Measurements from ENCODE around the gene CNTNAP5. TPM values are rescaled to one million over a fixed set of nuclear protein-coding genes. Genes with fewer than 3 reads are reported as not detected.

Gene CNTNAP5
- total and polyA plus RNA-seq, 2 of the 4 experiments (the other 2 are of a cell fraction), result not detected

DNA sequence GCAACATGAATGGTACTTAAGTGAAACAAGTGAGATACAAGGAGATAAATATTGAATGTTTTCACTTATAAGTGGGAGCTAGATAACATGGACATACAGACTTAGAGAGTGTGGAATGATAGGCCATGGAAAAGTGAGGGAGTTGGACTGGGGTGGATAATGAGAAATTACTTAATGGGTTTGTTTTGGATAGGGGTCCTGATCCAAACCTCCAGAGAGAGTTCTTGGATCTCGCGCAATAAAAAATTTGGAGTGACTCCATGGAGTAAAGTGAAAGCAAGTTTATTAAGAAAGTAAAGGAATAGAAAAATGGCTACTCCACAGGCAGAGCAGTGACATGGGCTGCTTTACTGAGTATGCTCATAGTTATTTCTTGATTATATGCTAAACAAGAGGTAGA, 508.9 kb downstream of the CNTNAP5 start:
- H3K36me3 ChIP-seq (ENCODE audit: control insufficient read depth, insufficient read depth, low read length), result no peaks in the 10 kb centered on the region
- no peaks in the 10 kb centered on the region for H3K9me1 ChIP-seq (ENCODE audit: insufficient read depth, low read length)
- H3K9ac ChIP-seq (ENCODE audit: low read depth, low read length), result no peak overlapping the region
- H3K79me1 ChIP-seq (ENCODE audit: low read depth in 1 of 2, low read length in 2 of 2), result no peaks in the 10 kb centered on the region
- H3K9me3 ChIP-seq (ENCODE audit: control insufficient read depth, insufficient read depth, low read length), result peaks cover 2% of the 10 kb centered on the region; the same call in 1 of the 2 replicates
- ATAC-seq (ENCODE audit: low read depth) (no peak), DNase-seq (no peak)
- no peak overlapping the region for H4K8ac ChIP-seq (ENCODE audit: low read depth in 2 of 2, low read length in 2 of 2)
- no peak overlapping the region for H2BK15ac ChIP-seq (ENCODE audit: low read depth, low read length)
- H3K27me3 ChIP-seq (ENCODE audit: control insufficient read depth, insufficient read depth, low read length), result no peaks in the 10 kb centered on the region
- H3K4me1 ChIP-seq (ENCODE audit: control insufficient read depth, insufficient read depth, low read length), result no peaks in the 10 kb centered on the region
- no peak overlapping the region for H4K5ac ChIP-seq (ENCODE audit: low read depth, low read length)
- no peak overlapping the region for H2BK120ac ChIP-seq (ENCODE audit: low read depth, low read length)
- no peak overlapping the region for H2BK5ac ChIP-seq (ENCODE audit: low read depth, low read length, poor library complexity, severe bottlenecking)
- dilution Hi-C loops (cut with HindIII; ENCODE audit: low sequenced_read_pairs, unreplicated experiment), result no loop called here
- POLR2A ChIA-PET (ENCODE audit: unreplicated experiment), result no interaction called here
- no peak overlapping the region for H3K4me3 ChIP-seq (ENCODE audit: insufficient read depth, low read depth, low read length)
- H2BK20ac ChIP-seq (ENCODE audit: low read depth, low read length), result no peak overlapping the region
- H2AK9ac ChIP-seq (replicated peaks; ENCODE audit: low read depth, low read length, poor library complexity), result no peak overlapping the region
- no peak overlapping the region for H3K14ac ChIP-seq (replicated peaks; ENCODE audit: low read depth, low read length)
- H3K27ac ChIP-seq (ENCODE audit: insufficient read depth, low read length), result no peak overlapping the region
- CTCF ChIA-PET, result interaction anchor here (0.5 kb wide), 1 partner anchor 121 kb away, joined by 3 read pairs; no protein-coding TSS in a partner anchor
- no CpG with 5 or more reads among the region's 2 CpGs for WGBS, 2 experiments (ENCODE audit: extremely low coverage in 2 of 2, insufficient read length in 1 of 2)
- no TSS peak for BruUV-seq (replicated peaks)
- intact Hi-C loops (cut with micrococcal nuclease), result no loop called here
- in situ Hi-C loops (cut with MboI; ENCODE audit: low sequenced_read_pairs), result no loop called here
- no peak overlapping the region for H3K23ac ChIP-seq (ENCODE audit: low read depth, low read length)
- no peaks in the 10 kb centered on the region for H4K20me1 ChIP-seq (ENCODE audit: insufficient read depth, low read length)
- H3K18ac ChIP-seq (ENCODE audit: low read depth, low read length), result no peak overlapping the region
- no peak overlapping the region for H3K4me2 ChIP-seq (ENCODE audit: low read depth, low read length)
- no peak overlapping the region for H3K56ac ChIP-seq (ENCODE audit: extremely low read depth, insufficient read depth, low read length)
- no peak overlapping the region for H4K91ac ChIP-seq (ENCODE audit: insufficient read depth, low read depth, low read length)
- H2AK5ac ChIP-seq (ENCODE audit: low read depth, low read length), result no peak overlapping the region
- no peak overlapping the region for H3K4ac ChIP-seq (ENCODE audit: low read depth, low read length)
- TF ChIP-seq RCOR1 (IDR thresholded peaks at IDR 0.05; ENCODE audit: insufficient replicate concordance, low read length), result no peak
- TF ChIP-seq, protein P1, sequence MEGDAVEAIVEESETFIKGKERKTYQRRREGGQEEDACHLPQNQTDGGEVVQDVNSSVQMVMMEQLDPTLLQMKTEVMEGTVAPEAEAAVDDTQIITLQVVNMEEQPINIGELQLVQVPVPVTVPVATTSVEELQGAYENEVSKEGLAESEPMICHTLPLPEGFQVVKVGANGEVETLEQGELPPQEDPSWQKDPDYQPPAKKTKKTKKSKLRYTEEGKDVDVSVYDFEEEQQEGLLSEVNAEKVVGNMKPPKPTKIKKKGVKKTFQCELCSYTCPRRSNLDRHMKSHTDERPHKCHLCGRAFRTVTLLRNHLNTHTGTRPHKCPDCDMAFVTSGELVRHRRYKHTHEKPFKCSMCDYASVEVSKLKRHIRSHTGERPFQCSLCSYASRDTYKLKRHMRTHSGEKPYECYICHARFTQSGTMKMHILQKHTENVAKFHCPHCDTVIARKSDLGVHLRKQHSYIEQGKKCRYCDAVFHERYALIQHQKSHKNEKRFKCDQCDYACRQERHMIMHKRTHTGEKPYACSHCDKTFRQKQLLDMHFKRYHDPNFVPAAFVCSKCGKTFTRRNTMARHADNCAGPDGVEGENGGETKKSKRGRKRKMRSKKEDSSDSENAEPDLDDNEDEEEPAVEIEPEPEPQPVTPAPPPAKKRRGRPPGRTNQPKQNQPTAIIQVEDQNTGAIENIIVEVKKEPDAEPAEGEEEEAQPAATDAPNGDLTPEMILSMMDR (conservative IDR thresholded peaks at IDR 0.05; ENCODE audit: low read depth, low read length), result no peak
- no peak for TF ChIP-seq NFE2L2 (IDR thresholded peaks at IDR 0.05; ENCODE audit: low read depth, low read length)
- no peak for TF ChIP-seq FOS (IDR thresholded peaks at IDR 0.05; ENCODE audit: low read depth, low read length)
- TF ChIP-seq, protein P2, sequence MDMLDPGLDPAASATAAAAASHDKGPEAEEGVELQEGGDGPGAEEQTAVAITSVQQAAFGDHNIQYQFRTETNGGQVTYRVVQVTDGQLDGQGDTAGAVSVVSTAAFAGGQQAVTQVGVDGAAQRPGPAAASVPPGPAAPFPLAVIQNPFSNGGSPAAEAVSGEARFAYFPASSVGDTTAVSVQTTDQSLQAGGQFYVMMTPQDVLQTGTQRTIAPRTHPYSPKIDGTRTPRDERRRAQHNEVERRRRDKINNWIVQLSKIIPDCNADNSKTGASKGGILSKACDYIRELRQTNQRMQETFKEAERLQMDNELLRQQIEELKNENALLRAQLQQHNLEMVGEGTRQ (IDR thresholded peaks at IDR 0.05; ENCODE audit: low read depth, low read length), result no peak
- TF ChIP-seq, protein P3, sequence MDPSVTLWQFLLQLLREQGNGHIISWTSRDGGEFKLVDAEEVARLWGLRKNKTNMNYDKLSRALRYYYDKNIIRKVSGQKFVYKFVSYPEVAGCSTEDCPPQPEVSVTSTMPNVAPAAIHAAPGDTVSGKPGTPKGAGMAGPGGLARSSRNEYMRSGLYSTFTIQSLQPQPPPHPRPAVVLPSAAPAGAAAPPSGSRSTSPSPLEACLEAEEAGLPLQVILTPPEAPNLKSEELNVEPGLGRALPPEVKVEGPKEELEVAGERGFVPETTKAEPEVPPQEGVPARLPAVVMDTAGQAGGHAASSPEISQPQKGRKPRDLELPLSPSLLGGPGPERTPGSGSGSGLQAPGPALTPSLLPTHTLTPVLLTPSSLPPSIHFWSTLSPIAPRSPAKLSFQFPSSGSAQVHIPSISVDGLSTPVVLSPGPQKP (IDR thresholded peaks at IDR 0.05; ENCODE audit: borderline replicate concordance, low read depth, low read length), result no peak
- TF ChIP-seq MAFK (IDR thresholded peaks at IDR 0.05; ENCODE audit: low read depth, low read length), result no peak
- TF ChIP-seq BHLHE40 (IDR thresholded peaks at IDR 0.05; ENCODE audit: low read depth, low read length), result no peak
- TF ChIP-seq MXI1 (IDR thresholded peaks at IDR 0.05; ENCODE audit: borderline replicate concordance, low read depth, low read length), result no peak
- TF ChIP-seq RFX5 (IDR thresholded peaks at IDR 0.05; ENCODE audit: low read depth, low read length), result no peak
- TF ChIP-seq RAD21 (IDR thresholded peaks at IDR 0.05; ENCODE audit: low read length), result no peak
- no peak for TF ChIP-seq CEBPB (IDR thresholded peaks at IDR 0.05; ENCODE audit: low read depth, low read length)
- no peak for TF ChIP-seq MAZ (IDR thresholded peaks at IDR 0.05; ENCODE audit: borderline replicate concordance, low read depth, low read length)
- no peak for TF ChIP-seq SMC3 (IDR thresholded peaks at IDR 0.05; ENCODE audit: low read depth, low read length)
- TF ChIP-seq POLR2A (IDR thresholded peaks at IDR 0.05; ENCODE audit: low read depth, low read length), result no peak
- no peak overlapping the region for H2AFZ ChIP-seq (replicated peaks; ENCODE audit: low read length, poor library complexity)

Measured in IMR-90 (cell line).